Gastrocnemius medialis (tissue), 4 donors: Measurements from ENCODE around the gene GPBAR1. TPM values are rescaled to one million over a fixed set of nuclear protein-coding genes. Genes with fewer than 3 reads are reported as not detected.
A peak's percentile ranks its signal among the peaks of the same experiment; 100 is the strongest.

Source experiments
- ATAC-seq, 2 donors: fragments of 150-250 bp; one replicate each; pipeline ENCODE4 v1.9.1; 2016
- DNase-seq, 2 donors: peaks; one replicate each; pipeline ENCODE4 v3.0.0-alpha.2; 2019
- H3K27ac ChIP-seq, 4 donors: fragments of 200-600 bp; sonication (generic); 1 replicate in 1 of 4; 2 replicates in 3 of 4; pipeline ENCODE4 v1.5.1; 2016 to 2018; ENCODE audit warnings: mild to moderate bottlenecking in 2 of 4, moderate library complexity in 1 of 4
- H3K27me3 ChIP-seq, 3 donors: fragments of 200-600 bp; sonication (generic) in 2 of 3; 1 replicate in 1 of 3; 2 replicates in 2 of 3; pipeline versions ENCODE4 v1.5.1 to v1.6.0; 2016 to 2019; ENCODE audit warnings: mild to moderate bottlenecking in 1 of 3, moderate library complexity in 1 of 3
- H3K36me3 ChIP-seq, 2 donors: fragments of 200-600 bp; sonication (generic) in 1 of 2; one replicate each; pipeline ENCODE4 v1.5.1; 2017 to 2018
- H3K4me1 ChIP-seq, 2 donors: fragments of 200-600 bp; sonication (generic) in 1 of 2; one replicate each; pipeline ENCODE4 v1.5.1; 2016 to 2017; ENCODE audit warnings: mild to moderate bottlenecking in 2 of 2
- H3K4me3 ChIP-seq, 4 donors: fragments of 200-600 bp; sonication (generic) in 3 of 4; 1 replicate in 1 of 4; 2 replicates in 3 of 4; pipeline ENCODE4 v1.5.1; 2016 to 2019; ENCODE audit warnings: mild to moderate bottlenecking in 2 of 4
- H3K9me3 ChIP-seq, 3 donors: fragments of 200-600 bp; sonication (generic) in 2 of 3; 1 replicate in 1 of 3; 2 replicates in 2 of 3; pipeline ENCODE4 v1.5.1; 2016 to 2019
- POLR2A ChIP-seq, 2 donors: fragments of 450-650 bp; IDR thresholded peaks; one replicate each; pipeline ENCODE4 v1.6.1; 2017; ENCODE audit warnings: antibody characterized with exemption in 2 of 2, mild to moderate bottlenecking in 2 of 2, moderate library complexity in 2 of 2
- in situ Hi-C, 4 donors: fragments of 200-750 bp; cut with MboI; loops; one replicate each; pipeline versions ENCODE4 v1.15.0 to v1.8.0; 2017; ENCODE audit warnings: low sequenced_read_pairs in 4 of 4
- intact Hi-C: fragments of 100-400 bp; cut with DNase I; formaldehyde crosslinking; loops from one replicate; pipeline ENCODE4 v1.15.1; 2023; ENCODE audit warnings: low total_unique reads
- total RNA-seq, 4 donors: library from RNA; depleted of rRNA; stranded (reverse); fragments of >200 nt; gene quantifications; one replicate each; pipeline versions ENCODE4 v1.1.0 to v1.2.3, GENCODE V29; 2016
- TF ChIP-seq, protein P1 (sequence below), 5 experiments: fragments of 450-650 bp in 3 of 5; fragments of 200-600 bp in 2 of 5; sonication (generic) in 2 of 5; IDR thresholded peaks in 4 of 5; conservative IDR thresholded peaks in 1 of 5; 1 replicate in 4 of 5; 2 replicates in 1 of 5; pipeline ENCODE4 v1.5.1; 2016 to 2019; ENCODE audit warnings: antibody characterized with exemption in 5 of 5, mild to moderate bottlenecking in 3 of 5, moderate library complexity in 3 of 5

Gene GPBAR1
- total RNA-seq, 4 donors from 2014 or later, result 0.93 TPM; not detected in 3

DNA sequence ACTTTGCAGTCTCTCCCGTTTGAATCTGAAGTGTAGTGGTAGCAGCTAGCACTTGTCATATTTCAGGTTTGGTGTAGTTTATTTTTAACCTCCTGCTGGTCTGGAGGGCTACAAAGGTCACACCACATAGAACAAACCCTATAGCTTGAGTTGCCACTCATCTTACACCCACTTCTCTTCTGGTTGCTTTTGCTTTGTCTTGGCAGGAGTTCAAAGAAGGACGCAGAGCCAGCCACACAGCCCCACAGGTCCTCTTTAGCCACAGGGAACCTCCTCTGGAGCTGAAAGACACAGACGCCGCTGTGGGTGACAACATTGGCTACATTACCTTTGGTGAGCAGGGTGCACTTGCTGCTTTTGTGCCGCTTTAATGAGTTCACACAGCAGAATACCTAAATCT, 15.6 kb upstream of the GPBAR1 start:
- Histone ChIP-seq H3K4me3 (no peak overlapping the region), H3K9me3 (no peaks in the 10 kb centered on the region), H3K4me1 (peaks cover 0 to 7% of the 10 kb centered on the region in 2 donors), H3K27me3 (no peaks in the 10 kb centered on the region), H3K27ac (peak overlapping the region in 2 of 4 donors; percentile 17 to 21), H3K36me3 (peaks cover 0 to 94% of the 10 kb centered on the region in 2 donors)
- DNase-seq (no peak), ATAC-seq (peak in 1 of 2 donors; percentile 25)
- intact Hi-C loops (no loop called here), in situ Hi-C loops (no loop called here)
- no peak for TF ChIP-seq POLR2A (IDR thresholded peaks at IDR 0.05)

DNA sequence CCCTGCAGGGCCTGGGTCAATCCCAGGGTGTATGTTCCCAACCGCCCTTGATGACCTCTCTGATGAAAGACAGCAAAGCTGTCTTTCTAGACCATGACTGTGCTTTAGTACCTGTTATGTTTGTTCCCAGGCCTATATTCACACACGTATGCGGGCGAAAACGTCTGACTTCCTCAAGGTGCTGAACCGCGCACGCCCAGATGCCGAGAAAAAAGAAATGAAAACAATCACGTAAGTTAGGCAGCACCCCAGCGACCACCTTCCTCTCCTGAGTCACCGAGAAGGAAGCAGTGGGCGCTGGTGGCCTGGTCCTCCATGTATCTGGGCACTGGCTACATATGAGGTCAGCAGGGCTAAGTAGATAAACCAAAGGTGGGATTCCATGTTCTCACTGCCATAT, 11.1 kb upstream of the GPBAR1 start:
- no peak for TF ChIP-seq POLR2A (IDR thresholded peaks at IDR 0.05)
- TF ChIP-seq, protein P1, sequence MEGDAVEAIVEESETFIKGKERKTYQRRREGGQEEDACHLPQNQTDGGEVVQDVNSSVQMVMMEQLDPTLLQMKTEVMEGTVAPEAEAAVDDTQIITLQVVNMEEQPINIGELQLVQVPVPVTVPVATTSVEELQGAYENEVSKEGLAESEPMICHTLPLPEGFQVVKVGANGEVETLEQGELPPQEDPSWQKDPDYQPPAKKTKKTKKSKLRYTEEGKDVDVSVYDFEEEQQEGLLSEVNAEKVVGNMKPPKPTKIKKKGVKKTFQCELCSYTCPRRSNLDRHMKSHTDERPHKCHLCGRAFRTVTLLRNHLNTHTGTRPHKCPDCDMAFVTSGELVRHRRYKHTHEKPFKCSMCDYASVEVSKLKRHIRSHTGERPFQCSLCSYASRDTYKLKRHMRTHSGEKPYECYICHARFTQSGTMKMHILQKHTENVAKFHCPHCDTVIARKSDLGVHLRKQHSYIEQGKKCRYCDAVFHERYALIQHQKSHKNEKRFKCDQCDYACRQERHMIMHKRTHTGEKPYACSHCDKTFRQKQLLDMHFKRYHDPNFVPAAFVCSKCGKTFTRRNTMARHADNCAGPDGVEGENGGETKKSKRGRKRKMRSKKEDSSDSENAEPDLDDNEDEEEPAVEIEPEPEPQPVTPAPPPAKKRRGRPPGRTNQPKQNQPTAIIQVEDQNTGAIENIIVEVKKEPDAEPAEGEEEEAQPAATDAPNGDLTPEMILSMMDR (IDR thresholded peaks at IDR 0.05 in 4 of 5, conservative IDR thresholded peaks at IDR 0.05 in 1 of 5), result no peak

GRCh38 chr2:218252509-218253231, 8.1 kb upstream of the GPBAR1 start:
- TF ChIP-seq, protein P1 (IDR thresholded peaks at IDR 0.05 in 4 of 5, conservative IDR thresholded peaks at IDR 0.05 in 1 of 5), result no peak
- TF ChIP-seq POLR2A (IDR thresholded peaks at IDR 0.05), result no peak
- Histone ChIP-seq H3K27me3 (no peaks in the 10 kb centered on the region), H3K9me3 (no peaks in the 10 kb centered on the region), H3K4me1 (peaks cover 16 to 28% of the 10 kb centered on the region in 2 donors), H3K27ac (peak overlapping the region; percentile 59 to 72 (median 64)), H3K36me3 (peaks cover 0 to 91% of the 10 kb centered on the region in 2 donors), H3K4me3 (no peak overlapping the region)
- in situ Hi-C loops (loop anchor here in 2 of 4 donors (10.0 kb wide), 1 partner anchor 68 kb away; no protein-coding TSS in a partner anchor), intact Hi-C loops (no loop called here)
- DNase-seq (peak in 1 of 2 donors; percentile 63), ATAC-seq (peak; percentile 71 to 77)

More for the DNA sequence above, 11.1 kb upstream of the GPBAR1 start:
- DNase-seq, result no peak
- H3K36me3 ChIP-seq, result peaks cover 0 to 100% of the 10 kb centered on the region in 2 donors
- in situ Hi-C loops, result loop anchor here in 2 of 4 donors (10.0 kb wide), 1 partner anchor 65 kb away; no protein-coding TSS in a partner anchor
- no peak for ATAC-seq
- H3K27ac ChIP-seq, result peak overlapping the region in 1 of 4 donors; percentile 10
- no peaks in the 10 kb centered on the region for H3K27me3 ChIP-seq
- H3K9me3 ChIP-seq, result no peaks in the 10 kb centered on the region
- no peak overlapping the region for H3K4me3 ChIP-seq
- intact Hi-C loops, result no loop called here
- peaks cover 16 to 29% of the 10 kb centered on the region in 2 donors for H3K4me1 ChIP-seq

DNA sequence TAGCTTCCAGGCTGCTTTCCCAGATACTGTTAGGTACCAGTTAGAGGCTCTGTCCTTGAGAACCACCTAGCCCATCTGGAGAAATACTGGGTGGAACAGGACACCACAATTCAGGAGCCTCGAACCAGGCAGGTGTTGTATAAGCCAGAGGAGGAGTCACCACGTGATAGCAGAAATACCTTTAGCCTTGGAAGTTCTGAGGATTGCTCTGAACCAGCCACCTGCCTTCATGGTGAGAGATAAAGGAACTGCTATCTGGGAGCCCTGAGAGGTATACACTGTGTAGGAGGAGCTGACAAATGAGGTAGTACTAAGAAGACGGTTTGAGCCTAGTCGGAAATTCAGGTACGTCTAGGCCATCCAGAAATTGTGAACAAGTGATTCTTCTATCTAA, 7.6 kb upstream of the GPBAR1 start:
- H3K4me1 ChIP-seq, result peaks cover 17 to 28% of the 10 kb centered on the region in 2 donors
- TF ChIP-seq, protein P1 (IDR thresholded peaks at IDR 0.05 in 4 of 5, conservative IDR thresholded peaks at IDR 0.05 in 1 of 5), result no peak
- no peak for TF ChIP-seq POLR2A (IDR thresholded peaks at IDR 0.05)
- peaks cover 0 to 85% of the 10 kb centered on the region in 2 donors for H3K36me3 ChIP-seq
- H3K4me3 ChIP-seq, result no peak overlapping the region
- DNase-seq (no peak), ATAC-seq (peak in 1 of 2 donors; percentile 18)
- no peaks in the 10 kb centered on the region for H3K27me3 ChIP-seq
- intact Hi-C loops (no loop called here), in situ Hi-C loops (loop anchor here in 2 of 4 donors (10.0 kb wide), 1 partner anchor 68 kb away; no protein-coding TSS in a partner anchor)
- H3K27ac ChIP-seq, result peak overlapping the region; percentile 59 to 72 (median 64)
- no peaks in the 10 kb centered on the region for H3K9me3 ChIP-seq

DNA sequence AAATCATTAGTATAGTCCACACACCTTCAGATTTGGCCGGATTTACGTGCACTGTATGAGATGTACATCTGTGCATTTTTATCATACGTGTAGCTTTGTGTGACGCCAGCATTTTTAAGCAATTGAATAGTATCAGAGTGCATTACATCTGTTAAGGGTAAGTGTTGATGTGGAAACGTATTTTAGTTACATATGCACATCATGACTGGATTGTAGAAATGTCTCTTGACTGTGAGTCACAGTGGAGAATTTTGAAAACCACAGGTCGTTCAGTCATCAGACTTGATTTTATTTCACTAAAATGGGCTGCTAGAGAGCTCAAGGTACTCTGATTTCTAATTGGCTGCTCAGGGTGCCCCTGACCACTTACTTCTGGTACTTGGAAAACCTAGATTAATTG, 5.4 kb upstream of the GPBAR1 start:
- TF ChIP-seq, protein P1 (IDR thresholded peaks at IDR 0.05 in 4 of 5, conservative IDR thresholded peaks at IDR 0.05 in 1 of 5), result no peak
- no peak for TF ChIP-seq POLR2A (IDR thresholded peaks at IDR 0.05)
- Histone ChIP-seq H3K36me3 (peaks cover 0 to 63% of the 10 kb centered on the region in 2 donors), H3K4me1 (peaks cover 38 to 46% of the 10 kb centered on the region in 2 donors), H3K9me3 (no peaks in the 10 kb centered on the region), H3K4me3 (no peak overlapping the region), H3K27ac (no peak overlapping the region), H3K27me3 (no peaks in the 10 kb centered on the region)
- in situ Hi-C loops, result loop anchor here in 2 of 4 donors (10.0 kb wide), 1 partner anchor 71 kb away; no protein-coding TSS in a partner anchor
- no peak for DNase-seq
- no peak for ATAC-seq
- intact Hi-C loops, result loop anchor here (5.0 kb wide), 1 partner anchor 38 kb away; the partner anchor contains the start of gene ARPC2
